T-helper 2 cell treated with Interferon-gamma antibody and Interleukin-4, amounts not matched to agents 5 μg/mL and 100 μg/mL, for 36 hours (primary cell): ENCODE data around the gene KRT77.

ENCODE experiments used
- DNase-seq: peaks from one replicate; pipeline ENCODE4 v3.0.0; 2021; ENCODE audit warnings: low spot score
- H3K27ac Mint-ChIP-seq: one replicate; pipeline ENCODE4 v1.8.0; 2021; ENCODE audit warnings: mild to moderate bottlenecking, mixed read lengths
- H3K27me3 Mint-ChIP-seq: one replicate; pipeline ENCODE4 v1.8.0; 2021; ENCODE audit warnings: low read depth, mixed read lengths
- H3K36me3 Mint-ChIP-seq: one replicate; pipeline ENCODE4 v1.8.0; 2021; ENCODE audit warnings: low read depth, mixed read lengths
- H3K4me1 Mint-ChIP-seq: one replicate; pipeline ENCODE4 v1.8.0; 2021; ENCODE audit warnings: low read depth, mixed read lengths
- H3K4me3 Mint-ChIP-seq: one replicate; pipeline ENCODE4 v1.8.0; 2022; ENCODE audit warnings: mild to moderate bottlenecking, moderate library complexity, mixed read lengths
- H3K9me3 Mint-ChIP-seq: one replicate; pipeline ENCODE4 v1.8.0; 2021; ENCODE audit warnings: mixed read lengths

KRT77 gene

DNA sequence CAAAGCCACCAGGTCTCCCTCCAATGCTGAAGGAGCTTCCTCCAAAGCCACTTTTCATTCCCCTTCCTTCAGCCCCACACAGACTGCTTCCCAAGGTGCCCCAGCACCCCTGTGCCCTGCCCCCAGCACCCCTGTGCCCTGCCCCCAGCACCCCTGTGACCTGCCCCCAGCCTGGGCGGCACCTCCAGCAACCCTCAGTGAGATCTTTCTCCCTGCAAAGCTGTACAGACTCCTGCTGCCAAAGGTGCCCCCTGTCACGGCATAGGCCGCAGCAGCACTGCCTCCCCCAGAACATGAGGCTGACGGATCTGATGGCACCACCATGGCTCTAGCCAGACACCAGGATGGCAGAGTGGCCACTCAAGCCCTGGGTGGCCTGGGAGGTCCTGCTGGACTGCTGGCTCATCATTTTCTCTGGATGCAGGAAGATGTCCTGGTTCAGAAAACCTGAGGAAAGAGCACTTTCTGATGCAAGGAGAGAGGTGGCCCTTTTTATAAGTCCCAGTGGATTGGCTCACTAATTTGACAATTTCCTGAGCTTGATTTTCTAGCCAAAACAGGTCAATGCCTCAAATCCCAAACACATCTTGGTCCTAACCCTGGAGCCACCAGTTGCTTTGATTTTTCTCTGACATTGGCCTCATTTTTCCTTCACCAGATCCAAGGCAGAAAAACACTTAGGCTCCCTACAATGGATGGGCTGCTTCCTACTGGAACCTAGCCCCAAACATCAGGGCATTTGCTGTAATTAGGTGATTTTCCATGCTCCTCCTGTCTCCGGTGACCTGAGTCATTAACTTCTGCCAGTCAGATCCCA, 32.7 kb upstream of the KRT77 start:
- Mint-ChIP-seq H3K27ac (no peak overlapping the region), H3K4me3 (no peak overlapping the region), H3K36me3 (no peaks in the 10 kb centered on the region), H3K4me1 (no peaks in the 10 kb centered on the region), H3K9me3 (no peaks in the 10 kb centered on the region), H3K27me3 (no peaks in the 10 kb centered on the region)
- DNase-seq = no peak

DNA sequence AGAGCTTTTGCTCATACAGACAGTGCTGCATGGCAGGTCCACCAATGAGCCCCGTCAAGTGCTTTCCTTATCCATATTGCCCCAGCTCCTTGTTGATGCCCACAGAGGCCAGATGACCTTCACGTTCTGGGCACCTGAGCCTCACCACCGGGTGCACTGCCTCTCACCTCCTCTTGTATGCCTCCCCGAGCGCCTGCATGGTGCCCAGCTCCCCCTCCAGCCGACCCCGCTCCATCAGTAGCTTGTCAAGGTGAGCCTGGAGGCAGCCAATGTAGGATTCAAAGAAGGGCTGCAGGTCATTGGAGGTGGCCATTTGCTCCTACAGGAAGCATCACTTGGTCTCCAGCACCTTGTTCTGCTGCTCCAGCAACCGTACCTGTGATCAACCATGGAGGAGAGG, 31.8 kb upstream of the KRT77 start:
- no peak for DNase-seq
- Mint-ChIP-seq H3K27me3 (peaks cover 2% of the 10 kb centered on the region), H3K4me3 (no peak overlapping the region), H3K36me3 (no peaks in the 10 kb centered on the region), H3K9me3 (no peaks in the 10 kb centered on the region), H3K4me1 (no peaks in the 10 kb centered on the region), H3K27ac (no peak overlapping the region)

DNA sequence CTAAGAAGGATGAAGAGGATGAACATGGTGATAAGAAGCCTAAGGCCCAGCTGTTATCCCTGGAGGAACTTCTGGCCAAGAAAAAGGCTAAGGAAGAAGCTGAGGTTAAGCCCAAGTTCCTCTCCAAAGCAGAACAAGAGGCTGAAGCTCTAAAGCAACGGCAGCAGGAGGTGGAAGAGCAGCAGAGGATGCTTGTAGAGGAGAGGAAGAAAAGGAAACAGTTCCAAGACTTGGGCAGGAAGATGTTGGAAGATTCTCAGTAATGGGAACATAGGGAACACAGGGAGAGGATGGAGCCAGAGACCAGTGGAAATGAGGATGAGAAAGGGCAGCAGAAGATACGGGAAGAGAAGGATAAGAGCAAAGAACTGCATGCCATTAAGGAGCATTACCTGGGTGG, 27.5 kb upstream of the KRT77 start:
- no peak for DNase-seq
- no peak overlapping the region for H3K4me3 Mint-ChIP-seq
- peaks cover 13% of the 10 kb centered on the region for H3K27me3 Mint-ChIP-seq
- no peaks in the 10 kb centered on the region for H3K36me3 Mint-ChIP-seq
- no peaks in the 10 kb centered on the region for H3K9me3 Mint-ChIP-seq
- H3K4me1 Mint-ChIP-seq = no peaks in the 10 kb centered on the region
- no peak overlapping the region for H3K27ac Mint-ChIP-seq

DNA sequence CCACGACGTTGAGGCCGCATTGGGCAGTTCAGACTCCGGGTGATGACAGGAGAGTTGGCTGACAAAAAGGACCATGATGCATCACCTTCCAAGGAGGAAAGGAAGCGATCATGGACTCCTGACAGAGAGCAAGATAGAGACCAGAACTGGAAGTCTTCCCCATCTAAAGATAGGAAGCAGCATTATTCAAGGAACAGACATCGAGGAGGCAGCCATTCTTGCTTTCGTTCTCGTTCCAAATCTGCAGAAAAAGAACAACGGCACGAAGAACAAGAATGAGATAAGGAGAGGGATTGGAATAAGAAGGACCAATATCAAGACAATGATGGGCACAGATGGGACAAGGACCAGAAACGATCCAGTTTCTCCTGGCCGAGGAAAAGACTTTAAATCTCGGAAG, 27.1 kb upstream of the KRT77 start:
- H3K27ac Mint-ChIP-seq = no peak overlapping the region

DNA sequence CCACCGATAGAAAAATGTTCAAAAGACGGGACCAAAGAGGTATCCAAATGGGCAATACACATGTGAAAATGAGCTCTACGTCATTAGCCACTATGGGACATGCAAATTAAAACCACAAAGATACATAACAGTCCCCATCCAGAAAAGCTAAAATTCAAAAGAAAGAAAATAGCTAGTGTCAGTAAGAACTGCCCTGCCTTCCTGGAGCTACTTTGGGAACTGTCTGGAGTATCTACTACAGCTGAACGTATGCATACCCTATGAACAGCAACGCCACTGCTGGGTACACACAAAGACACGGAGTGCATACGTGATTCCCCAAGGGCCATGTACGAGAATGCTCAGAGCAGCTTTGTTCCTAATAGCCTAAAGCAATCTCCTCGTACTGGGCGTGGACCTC, 25.8 kb upstream of the KRT77 start:
- Mint-ChIP-seq H3K9me3 (no peaks in the 10 kb centered on the region), H3K4me3 (no peak overlapping the region), H3K27me3 (peaks cover 13% of the 10 kb centered on the region), H3K27ac (no peak overlapping the region), H3K4me1 (no peaks in the 10 kb centered on the region), H3K36me3 (no peaks in the 10 kb centered on the region)
- no peak for DNase-seq

More for the DNA sequence above, 27.1 kb upstream of the KRT77 start:
- DNase-seq = no peak
- no peaks in the 10 kb centered on the region for H3K9me3 Mint-ChIP-seq
- no peak overlapping the region for H3K4me3 Mint-ChIP-seq
- H3K36me3 Mint-ChIP-seq = no peaks in the 10 kb centered on the region
- H3K27me3 Mint-ChIP-seq = peaks cover 13% of the 10 kb centered on the region
- H3K4me1 Mint-ChIP-seq = no peaks in the 10 kb centered on the region

DNA sequence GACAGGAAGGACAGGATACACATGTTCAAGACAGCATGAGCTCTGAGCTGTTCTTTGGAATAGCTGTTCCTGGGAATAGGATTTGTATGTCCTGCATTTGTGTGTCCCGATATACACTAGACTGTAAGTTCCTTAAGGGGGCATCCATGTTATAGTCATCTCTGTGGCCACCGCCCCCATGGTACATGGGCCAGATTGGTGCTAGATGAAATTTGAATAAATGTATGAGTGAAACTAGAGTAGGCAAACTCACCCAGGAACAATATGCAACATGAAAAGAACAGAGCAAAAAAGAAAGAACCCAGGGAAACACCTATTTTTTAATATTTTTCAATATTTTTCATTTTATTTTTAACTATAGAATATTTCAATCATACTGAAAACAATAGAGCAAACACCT, 25.1 kb upstream of the KRT77 start:
- Mint-ChIP-seq H3K27ac (no peak overlapping the region), H3K4me3 (no peak overlapping the region), H3K4me1 (no peaks in the 10 kb centered on the region), H3K9me3 (no peaks in the 10 kb centered on the region), H3K27me3 (peaks cover 16% of the 10 kb centered on the region), H3K36me3 (no peaks in the 10 kb centered on the region)
- DNase-seq = no peak

DNA sequence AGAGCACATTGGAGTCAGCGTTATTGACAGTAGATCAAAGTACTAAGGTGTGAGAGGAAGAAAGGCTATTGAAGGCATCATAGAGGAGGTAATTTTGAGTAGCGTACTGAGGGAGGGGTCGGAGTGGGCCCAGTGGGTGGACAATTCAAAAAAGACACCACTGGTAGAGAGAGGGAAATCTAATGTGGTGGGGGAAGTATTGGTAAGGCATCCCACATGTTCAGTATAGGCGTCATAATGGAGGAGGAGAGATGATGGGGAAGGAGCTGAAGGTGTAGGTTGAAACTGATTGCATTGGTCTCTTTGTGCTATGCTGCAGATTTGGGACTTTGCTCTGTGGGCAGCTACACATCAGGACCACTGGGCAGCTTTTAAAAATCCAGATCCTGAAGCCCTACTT, 23.7 kb upstream of the KRT77 start:
- Mint-ChIP-seq H3K4me1 (no peaks in the 10 kb centered on the region), H3K27ac (no peak overlapping the region)

DNA sequence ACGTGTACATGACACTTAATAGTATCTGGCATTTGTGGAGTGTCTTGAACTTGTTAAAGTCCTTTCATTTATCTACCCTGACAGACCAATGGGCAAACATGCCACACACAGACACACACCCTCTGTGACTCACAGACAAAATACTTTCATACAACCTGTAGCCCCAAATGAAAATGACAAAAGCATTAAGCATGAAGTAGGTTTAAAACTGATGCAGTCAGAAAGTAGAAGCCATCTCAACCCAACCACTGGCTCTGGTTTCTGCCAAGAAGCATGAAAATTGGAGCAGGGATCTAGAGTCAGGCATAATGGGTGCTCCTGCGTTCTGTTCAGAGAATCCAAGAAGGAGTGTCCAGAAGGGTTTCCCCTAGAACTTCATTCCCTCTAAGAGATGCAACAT, 23.1 kb upstream of the KRT77 start:
- no peaks in the 10 kb centered on the region for H3K4me1 Mint-ChIP-seq
- no peak overlapping the region for H3K4me3 Mint-ChIP-seq
- H3K9me3 Mint-ChIP-seq = no peaks in the 10 kb centered on the region

More for the DNA sequence above, 23.7 kb upstream of the KRT77 start:
- peaks cover 16% of the 10 kb centered on the region for H3K27me3 Mint-ChIP-seq
- H3K4me3 Mint-ChIP-seq = no peak overlapping the region
- H3K36me3 Mint-ChIP-seq = no peaks in the 10 kb centered on the region
- no peaks in the 10 kb centered on the region for H3K9me3 Mint-ChIP-seq
- DNase-seq = no peak

DNA sequence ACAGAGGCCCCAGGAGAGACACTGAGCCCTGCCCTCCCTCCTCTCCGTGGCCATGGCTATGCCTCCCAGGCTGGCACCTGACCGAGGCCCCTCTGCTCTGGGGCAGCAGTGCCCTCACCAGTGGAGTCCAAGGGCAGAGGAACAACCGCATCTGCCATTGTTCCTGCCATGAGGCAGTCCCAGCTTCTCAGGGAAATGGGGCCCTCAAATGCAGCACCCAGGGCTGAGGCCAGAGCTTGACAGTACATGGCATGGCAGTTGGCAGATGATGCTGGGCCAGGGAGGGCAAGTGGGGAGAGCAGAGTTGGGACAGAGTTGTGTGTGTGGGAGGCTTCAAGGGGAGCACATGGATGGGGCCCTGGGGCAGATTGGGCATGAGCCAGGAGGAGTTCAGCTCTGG, 21.1 kb upstream of the KRT77 start:
- Mint-ChIP-seq H3K4me1 (no peaks in the 10 kb centered on the region), H3K27ac (no peak overlapping the region), H3K4me3 (no peak overlapping the region), H3K36me3 (no peaks in the 10 kb centered on the region), H3K27me3 (peaks cover 14% of the 10 kb centered on the region), H3K9me3 (no peaks in the 10 kb centered on the region)
- DNase-seq = no peak

More for the DNA sequence above, 23.1 kb upstream of the KRT77 start:
- Mint-ChIP-seq H3K27ac (no peak overlapping the region), H3K27me3 (peaks cover 16% of the 10 kb centered on the region), H3K36me3 (no peaks in the 10 kb centered on the region)
- no peak for DNase-seq

DNA sequence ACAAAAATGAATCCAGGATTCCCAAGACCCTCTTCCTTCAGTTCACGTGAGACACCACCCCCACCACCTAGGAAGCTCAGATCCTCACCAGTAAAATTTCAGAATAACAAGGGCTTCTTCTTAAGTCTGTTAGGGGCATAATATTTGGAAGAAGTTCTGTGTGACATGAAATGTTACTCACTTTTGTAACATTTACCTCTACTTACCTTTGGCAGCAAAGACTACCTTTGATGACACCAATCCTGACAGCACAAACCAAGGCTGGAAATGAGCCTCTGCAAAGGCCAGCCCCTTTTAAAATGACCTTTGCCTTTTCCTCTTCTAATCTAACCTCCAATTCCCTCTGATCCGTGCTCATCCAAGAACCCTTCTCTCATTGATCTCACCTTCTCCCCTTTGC, 19.4 kb upstream of the KRT77 start:
- H3K27ac Mint-ChIP-seq = no peak overlapping the region

DNA sequence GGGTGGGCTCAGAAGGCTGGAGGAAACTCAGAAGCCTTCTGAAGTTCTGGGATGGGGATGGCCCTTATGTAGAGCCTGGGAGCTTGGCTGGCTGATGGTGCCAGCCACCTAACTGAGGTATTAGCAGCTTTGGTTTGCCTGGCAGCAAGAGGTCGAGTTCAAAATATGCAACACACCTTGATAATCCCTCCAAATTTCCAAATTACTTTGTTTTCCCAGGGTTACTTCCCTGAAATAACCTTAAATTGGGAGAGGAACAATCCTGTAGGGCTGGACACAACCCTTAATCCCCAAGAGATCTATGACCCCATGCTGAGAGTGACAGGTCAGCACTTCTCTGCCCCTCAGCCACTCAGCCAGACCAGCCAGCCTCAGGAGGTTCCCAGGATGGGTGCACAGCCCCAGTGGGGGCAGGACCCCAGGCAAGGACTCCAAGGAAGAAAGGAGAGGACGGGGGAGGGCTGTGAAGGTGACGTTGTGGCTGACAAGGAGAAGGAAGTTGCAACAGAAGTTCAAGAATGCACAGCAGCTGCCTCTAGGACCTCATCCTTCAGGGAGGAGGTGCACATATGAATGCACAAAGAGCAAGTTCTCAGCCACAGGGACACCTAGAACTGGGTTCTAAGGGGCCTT, 18.6 kb upstream of the KRT77 start:
- DNase-seq = no peak
- Mint-ChIP-seq H3K4me1 (no peaks in the 10 kb centered on the region), H3K36me3 (no peaks in the 10 kb centered on the region), H3K9me3 (no peaks in the 10 kb centered on the region), H3K27me3 (peaks cover 16% of the 10 kb centered on the region), H3K27ac (no peak overlapping the region), H3K4me3 (no peak overlapping the region)

More for the DNA sequence above, 19.4 kb upstream of the KRT77 start:
- Mint-ChIP-seq H3K4me3 (no peak overlapping the region), H3K4me1 (no peaks in the 10 kb centered on the region), H3K9me3 (no peaks in the 10 kb centered on the region), H3K27me3 (peaks cover 14% of the 10 kb centered on the region), H3K36me3 (no peaks in the 10 kb centered on the region)
- no peak for DNase-seq

DNA sequence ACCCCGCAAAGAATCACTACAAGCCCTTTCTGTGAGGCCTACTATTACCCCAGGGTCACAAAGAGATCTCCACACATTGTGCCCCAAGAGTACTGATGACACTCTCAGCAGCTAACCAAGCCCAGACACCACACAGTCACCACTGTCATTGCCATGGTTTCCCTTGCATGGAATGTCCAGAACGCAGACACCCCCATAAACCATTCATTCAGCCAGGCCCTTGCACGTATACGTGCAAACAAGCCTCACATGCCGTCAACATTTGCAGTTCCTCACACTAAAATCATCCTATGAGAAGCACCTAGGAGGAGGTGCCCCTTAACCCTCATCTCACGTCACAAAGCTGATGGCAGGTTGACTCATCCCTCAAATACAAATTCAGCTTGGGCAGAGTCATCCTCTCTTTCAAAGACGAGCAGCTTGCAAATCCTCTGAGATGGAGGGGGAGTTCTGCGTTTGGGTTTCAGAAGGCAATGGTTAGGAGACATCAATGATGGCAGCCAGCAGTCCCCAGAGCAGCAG, 17.1 kb upstream of the KRT77 start:
- DNase-seq = no peak
- H3K27me3 Mint-ChIP-seq = peaks cover 22% of the 10 kb centered on the region
- no peak overlapping the region for H3K4me3 Mint-ChIP-seq
- H3K4me1 Mint-ChIP-seq = no peaks in the 10 kb centered on the region
- H3K9me3 Mint-ChIP-seq = no peaks in the 10 kb centered on the region
- no peak overlapping the region for H3K27ac Mint-ChIP-seq
- no peaks in the 10 kb centered on the region for H3K36me3 Mint-ChIP-seq

DNA sequence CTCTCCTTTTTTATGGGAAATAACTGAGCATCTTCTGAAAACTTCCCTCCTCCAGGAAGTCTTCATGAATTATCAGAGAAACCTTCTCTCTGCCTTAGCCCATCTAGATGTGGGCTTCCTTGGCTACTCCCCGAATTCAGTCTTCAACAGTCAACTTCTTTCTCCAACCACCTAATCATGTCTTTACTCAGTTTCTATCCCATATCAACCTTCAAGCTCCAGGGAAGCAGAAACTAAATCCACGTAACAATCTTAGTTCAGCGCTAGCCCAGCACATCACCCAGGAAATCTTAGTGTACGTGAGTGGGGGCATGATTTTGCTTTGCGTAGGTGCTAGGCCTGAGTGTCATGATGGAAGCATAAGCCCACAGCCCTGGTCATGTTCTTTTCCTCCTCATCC, 12.7 kb upstream of the KRT77 start:
- Mint-ChIP-seq H3K36me3 (no peaks in the 10 kb centered on the region), H3K27ac (no peak overlapping the region), H3K4me1 (no peaks in the 10 kb centered on the region), H3K9me3 (peaks cover 3% of the 10 kb centered on the region), H3K27me3 (peaks cover 54% of the 10 kb centered on the region), H3K4me3 (no peak overlapping the region)
- DNase-seq = no peak

DNA sequence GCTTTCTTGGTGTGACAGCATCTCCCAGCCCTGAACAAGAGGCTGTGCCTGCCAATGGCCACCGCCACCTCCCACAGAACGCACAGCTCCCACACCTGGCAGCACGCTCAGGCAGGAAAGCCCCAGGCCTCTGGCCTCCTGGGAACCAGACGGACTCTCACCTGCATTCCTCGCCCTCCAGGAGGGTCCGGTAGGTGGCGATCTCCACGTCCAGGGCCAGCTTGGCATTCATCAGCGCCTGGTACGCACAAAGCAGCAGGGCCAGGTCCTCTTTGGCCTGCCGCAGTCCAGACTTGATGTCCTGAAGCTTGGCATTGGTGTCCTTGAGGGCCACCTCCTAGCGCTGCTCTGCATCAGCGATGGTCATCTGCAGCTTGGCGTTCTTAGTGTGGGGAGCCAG, 12.1 kb upstream of the KRT77 start:
- Mint-ChIP-seq H3K27ac (no peak overlapping the region), H3K27me3 (peaks cover 54% of the 10 kb centered on the region), H3K4me3 (no peak overlapping the region)

More for the DNA sequence above, 12.1 kb upstream of the KRT77 start:
- Mint-ChIP-seq H3K4me1 (no peaks in the 10 kb centered on the region), H3K9me3 (peaks cover 3% of the 10 kb centered on the region), H3K36me3 (no peaks in the 10 kb centered on the region)
- no peak for DNase-seq
